HK-2 (cell line): Measurements from ENCODE around the gene NMRK2.
"Not testable (repeated sequence)": the region's sequence is repeated elsewhere in the genome, so short reads cannot be mapped to it uniquely, and the experiment has no call there.

Experiments
- DNase-seq: peaks from one replicate; pipeline ENCODE4 v3.0.0-alpha.2; 2018; ENCODE audit not compliant: unreplicated experiment

Gene NMRK2

GRCh38 chr19:3936506-3937442 is 3.9 kb downstream of the NMRK2 start:
- no peak for DNase-seq

- not testable (repeated sequence) for DNase-seq
These were observed 5.6 kb downstream of the NMRK2 start for GRCh38 chr19:3938300-3938950.

GRCh38 chr19:3942790-3943409 is 10.0 kb downstream of the NMRK2 start:
- no peak for DNase-seq

GRCh38 chr19:3944018-3944721 is 11.3 kb downstream of the NMRK2 start:
- no peak for DNase-seq

GRCh38 chr19:3945838-3946237 is 13.0 kb downstream of the NMRK2 start:
- no peak for DNase-seq

- DNase-seq, result not testable (repeated sequence)
These were observed 14.6 kb downstream of the NMRK2 start for GRCh38 chr19:3947316-3947933.

- no peak for DNase-seq
These were observed 16.4 kb downstream of the NMRK2 start for GRCh38 chr19:3949294-3949693.

GRCh38 chr19:3949997-3950859 is 17.4 kb downstream of the NMRK2 start:
- DNase-seq, result no peak

GRCh38 chr19:3950871-3951861 is 18.3 kb downstream of the NMRK2 start:
- no peak for DNase-seq

- DNase-seq, result not testable (repeated sequence)
These were observed 19.9 kb downstream of the NMRK2 start for GRCh38 chr19:3952755-3953276.

- no peak for DNase-seq
These were observed 21.2 kb downstream of the NMRK2 start for GRCh38 chr19:3954107-3954506.

GRCh38 chr19:3955276-3955675 is 22.4 kb downstream of the NMRK2 start:
- not testable (repeated sequence) for DNase-seq

- no peak for DNase-seq
These were observed 22.8 kb downstream of the NMRK2 start for GRCh38 chr19:3955688-3956087.

GRCh38 chr19:3958836-3959765 is 26.2 kb downstream of the NMRK2 start:
- DNase-seq, result no peak

GRCh38 chr19:3959766-3960131 is 26.9 kb downstream of the NMRK2 start:
- DNase-seq, result no peak

GRCh38 chr19:3961007-3961406 is 28.1 kb downstream of the NMRK2 start:
- no peak for DNase-seq

GRCh38 chr19:3963458-3964255 is 30.8 kb downstream of the NMRK2 start:
- no peak for DNase-seq
